IMR-90 (cell line): Measurements from ENCODE around the gene TMUB1.

Source experiments
- BHLHE40 ChIP-seq: fragments of 150-350 bp; IDR thresholded peaks from 2 replicates; pipeline ENCODE4 v1.6.1; 2016; ENCODE audit warnings: mild to moderate bottlenecking, low read depth, low read length
- CEBPB ChIP-seq: IDR thresholded peaks from 2 replicates; pipeline ENCODE4 v1.6.1; 2012; ENCODE audit warnings: low read depth, low read length, improper control_type of control experiment
- CTCF ChIP-seq: conservative IDR thresholded peaks from 2 replicates; pipeline ENCODE4 v1.5.1; 2012; ENCODE audit warnings: mild to moderate bottlenecking, low read depth, low read length, improper control_type of control experiment
- FOS ChIP-seq: fragments of 150-350 bp; IDR thresholded peaks from 2 replicates; pipeline ENCODE4 v1.6.1; 2016; ENCODE audit warnings: low read depth, low read length
- MAFK ChIP-seq: IDR thresholded peaks from 2 replicates; pipeline ENCODE4 v1.6.1; 2012; ENCODE audit warnings: low read depth, low read length, improper control_type of control experiment
- MXI1 ChIP-seq: IDR thresholded peaks from 2 replicates; pipeline ENCODE4 v1.6.1; 2012; ENCODE audit warnings: low read depth, mild to moderate bottlenecking, low read length, moderate library complexity, borderline replicate concordance
- NFE2L2 ChIP-seq: fragments of 150-350 bp; IDR thresholded peaks from 2 replicates; pipeline ENCODE4 v1.6.1; 2016; ENCODE audit warnings: low read depth, mild to moderate bottlenecking, low read length
- POLR2A ChIP-seq: IDR thresholded peaks from 2 replicates; pipeline ENCODE4 v1.6.1; 2012; ENCODE audit warnings: mild to moderate bottlenecking, low read depth, low read length
- RAD21 ChIP-seq: IDR thresholded peaks from 2 replicates; pipeline ENCODE4 v1.6.1; 2012; ENCODE audit warnings: low read length, improper control_type of control experiment
- RCOR1 ChIP-seq: IDR thresholded peaks from 2 replicates; pipeline ENCODE4 v1.6.1; 2012; ENCODE audit warnings: mild to moderate bottlenecking, low read length, improper control_type of control experiment; ENCODE audit not compliant: insufficient replicate concordance
- RFX5 ChIP-seq: IDR thresholded peaks from 2 replicates; pipeline ENCODE4 v1.8.0; 2012; ENCODE audit warnings: low read depth, mild to moderate bottlenecking, low read length, moderate library complexity
- SMC3 ChIP-seq: fragments of 150-350 bp; IDR thresholded peaks from 2 replicates; pipeline ENCODE4 v1.6.1; 2016; ENCODE audit warnings: low read depth, mild to moderate bottlenecking, antibody characterized with exemption, low read length, moderate library complexity
- USF2 ChIP-seq: fragments of 150-350 bp; IDR thresholded peaks from 2 replicates; pipeline ENCODE4 v1.6.1; 2017; ENCODE audit warnings: mild to moderate bottlenecking, antibody characterized with exemption, low read length, low read depth
- TF ChIP-seq, protein P1 (sequence below): fragments of 150-350 bp; IDR thresholded peaks from 2 replicates; pipeline ENCODE4 v1.6.1; 2016; ENCODE audit warnings: low read depth, mild to moderate bottlenecking, low read length, moderate library complexity, borderline replicate concordance

DNA sequence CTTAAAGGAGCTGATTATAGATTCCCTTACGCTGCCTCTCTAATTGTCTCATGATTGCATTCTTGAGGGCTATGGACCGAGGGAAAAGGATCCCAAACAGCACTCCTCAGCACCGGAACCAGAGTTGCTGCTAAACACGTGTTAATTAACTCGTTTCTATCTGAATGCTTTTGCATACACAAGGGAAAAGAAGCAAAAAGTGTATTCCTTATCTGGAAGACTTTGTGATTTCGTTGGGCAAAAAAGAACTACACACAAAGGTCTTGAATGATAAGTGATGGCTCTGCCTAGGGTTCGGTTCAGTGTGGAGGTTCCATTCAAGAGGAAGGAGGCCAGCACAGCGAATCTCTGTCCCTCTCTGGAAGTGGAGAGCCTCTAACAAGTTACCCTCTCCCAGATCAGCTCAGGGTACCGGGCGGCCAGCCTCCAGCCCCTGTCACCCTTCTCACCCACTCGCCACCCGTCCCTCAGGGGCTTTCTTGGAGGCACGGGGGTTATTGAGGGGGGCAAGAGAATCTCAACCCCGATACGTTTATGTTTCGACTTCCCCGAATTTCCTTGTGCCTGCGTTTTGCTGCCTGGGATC lies 24.4 kb downstream of the TMUB1 start:
- no peak for TF ChIP-seq USF2
- no peak for TF ChIP-seq CTCF
- no peak for TF ChIP-seq POLR2A
- TF ChIP-seq RAD21, result no peak
- TF ChIP-seq SMC3, result no peak
- TF ChIP-seq MXI1, result no peak
- no peak for TF ChIP-seq FOS
- no peak for TF ChIP-seq MAFK
- no peak for TF ChIP-seq CEBPB
- TF ChIP-seq BHLHE40, result no peak
- TF ChIP-seq, protein P1, sequence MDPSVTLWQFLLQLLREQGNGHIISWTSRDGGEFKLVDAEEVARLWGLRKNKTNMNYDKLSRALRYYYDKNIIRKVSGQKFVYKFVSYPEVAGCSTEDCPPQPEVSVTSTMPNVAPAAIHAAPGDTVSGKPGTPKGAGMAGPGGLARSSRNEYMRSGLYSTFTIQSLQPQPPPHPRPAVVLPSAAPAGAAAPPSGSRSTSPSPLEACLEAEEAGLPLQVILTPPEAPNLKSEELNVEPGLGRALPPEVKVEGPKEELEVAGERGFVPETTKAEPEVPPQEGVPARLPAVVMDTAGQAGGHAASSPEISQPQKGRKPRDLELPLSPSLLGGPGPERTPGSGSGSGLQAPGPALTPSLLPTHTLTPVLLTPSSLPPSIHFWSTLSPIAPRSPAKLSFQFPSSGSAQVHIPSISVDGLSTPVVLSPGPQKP, result no peak
- no peak for TF ChIP-seq RCOR1
- no peak for TF ChIP-seq RFX5
- TF ChIP-seq NFE2L2, result no peak
